GM19328 (cell line): ENCODE results near the gene TBCD.
A peak's percentile ranks its signal among the peaks of the same experiment; 100 is the strongest.
"Not testable (repeated sequence)": the region's sequence is repeated elsewhere in the genome, so short reads cannot be mapped to it uniquely, and the experiment has no call there.

ENCODE experiments used
- ATAC-seq: cut with Tn5 transposase; IDR thresholded peaks from one replicate; pipeline ENCODE4 v1.9.1; 2021; ENCODE audit warnings: mild to moderate bottlenecking, moderate library complexity; ENCODE audit not compliant: unreplicated experiment

TBCD gene

GRCh38 chr17:82726427-82726826 lies 25.4 kb upstream of the TBCD start:
- ATAC-seq, result no peak

GRCh38 chr17:82729479-82730260 lies 22.2 kb upstream of the TBCD start:
- ATAC-seq, result no peak

- no peak for ATAC-seq
These were observed 19.6 kb upstream of the TBCD start for GRCh38 chr17:82732118-82732743.

GRCh38 chr17:82734987-82735866 lies 16.6 kb upstream of the TBCD start, which contains the start of gene FN3K:
FN3K (plus strand) TSS chr17:82735615; CDS start chr17:82735637, 22 bp downstream.
- no peak for ATAC-seq

GRCh38 chr17:82736511-82737185 lies 15.2 kb upstream of the TBCD start:
- no peak for ATAC-seq

GRCh38 chr17:82737967-82738877 lies 13.6 kb upstream of the TBCD start:
- ATAC-seq, result no peak

- ATAC-seq, result no peak
These were observed 10.7 kb upstream of the TBCD start for GRCh38 chr17:82740906-82741759.

- ATAC-seq, result no peak
These were observed 8.3 kb upstream of the TBCD start for GRCh38 chr17:82743344-82744219.

GRCh38 chr17:82744736-82745135 lies 7.1 kb upstream of the TBCD start:
- ATAC-seq, result not testable (repeated sequence)

- no peak for ATAC-seq
These were observed 6.3 kb upstream of the TBCD start for GRCh38 chr17:82745524-82745923.

GRCh38 chr17:82748756-82749155 lies 3.1 kb upstream of the TBCD start:
- ATAC-seq, result no peak

GRCh38 chr17:82750241-82750908 lies 1.5 kb upstream of the TBCD start:
- no peak for ATAC-seq

- ATAC-seq, result peak; percentile 33
These were observed 694 bp upstream of the TBCD start for GRCh38 chr17:82751171-82751570.

GRCh38 chr17:82752371-82753200 lies 721 bp downstream of the TBCD start:
- ATAC-seq, result no peak

GRCh38 chr17:82753201-82753464 lies 1.3 kb downstream of the TBCD start:
- ATAC-seq, result no peak

- no peak for ATAC-seq
These were observed 2.7 kb downstream of the TBCD start for GRCh38 chr17:82754297-82755208.
